HL-60/S4 (cell line): ENCODE results near the gene ELAVL2.

Source experiments
- in situ Hi-C: fragments of 300-500 bp; cut with MboI; formaldehyde crosslinking; loops from 2 replicates; pipeline ENCODE4 v1.14.3; 2022; ENCODE audit warnings: low sequenced_read_pairs

ELAVL2 gene

GRCh38 chr9:23669776-23670175, 156.3 kb downstream of the ELAVL2 start:
- in situ Hi-C loops, result no loop called here

GRCh38 chr9:23665635-23666034, 160.4 kb downstream of the ELAVL2 start:
- in situ Hi-C loops, result no loop called here

- in situ Hi-C loops, result no loop called here
Observed at GRCh38 chr9:23665051-23665450, 161.0 kb downstream of the ELAVL2 start.

- in situ Hi-C loops, result no loop called here
Observed at GRCh38 chr9:23663946-23664345, 162.1 kb downstream of the ELAVL2 start.

GRCh38 chr9:23663536-23663935, 162.5 kb downstream of the ELAVL2 start:
- in situ Hi-C loops, result no loop called here

GRCh38 chr9:23663125-23663524, 162.9 kb downstream of the ELAVL2 start:
- in situ Hi-C loops, result no loop called here

GRCh38 chr9:23662320-23662719, 163.7 kb downstream of the ELAVL2 start:
- in situ Hi-C loops, result no loop called here

GRCh38 chr9:23659346-23660006, 166.6 kb downstream of the ELAVL2 start:
- in situ Hi-C loops, result no loop called here

GRCh38 chr9:23658376-23659258, 167.4 kb downstream of the ELAVL2 start:
- in situ Hi-C loops, result no loop called here

- in situ Hi-C loops, result no loop called here
Observed at GRCh38 chr9:23651051-23651450, 175.0 kb downstream of the ELAVL2 start.

- in situ Hi-C loops, result no loop called here
Observed at GRCh38 chr9:23648651-23649050, 177.4 kb downstream of the ELAVL2 start.

- in situ Hi-C loops, result no loop called here
Observed at GRCh38 chr9:23644896-23645295, 181.1 kb downstream of the ELAVL2 start.

- in situ Hi-C loops, result no loop called here
Observed at GRCh38 chr9:23644326-23644725, 181.7 kb downstream of the ELAVL2 start.

GRCh38 chr9:23643656-23644258, 182.3 kb downstream of the ELAVL2 start:
- in situ Hi-C loops, result no loop called here
